IMR-90 (cell line): ENCODE data around the gene HES4.
"Not testable (repeated sequence)": the region's sequence is repeated elsewhere in the genome, so short reads cannot be mapped to it uniquely, and the experiment has no call there.

ENCODE experiments used
- CEBPB ChIP-seq: IDR thresholded peaks from 2 replicates; pipeline ENCODE4 v1.6.1; 2012; ENCODE audit warnings: low read depth, low read length, improper control_type of control experiment
- CTCF ChIP-seq: conservative IDR thresholded peaks from 2 replicates; pipeline ENCODE4 v1.5.1; 2012; ENCODE audit warnings: mild to moderate bottlenecking, low read depth, low read length, improper control_type of control experiment
- MAFK ChIP-seq: IDR thresholded peaks from 2 replicates; pipeline ENCODE4 v1.6.1; 2012; ENCODE audit warnings: low read depth, low read length, improper control_type of control experiment
- MAZ ChIP-seq: IDR thresholded peaks from 2 replicates; pipeline ENCODE4 v1.6.1; 2012; ENCODE audit warnings: low read depth, mild to moderate bottlenecking, low read length, improper control_type of control experiment, moderate library complexity, borderline replicate concordance
- NFE2L2 ChIP-seq: fragments of 150-350 bp; IDR thresholded peaks from 2 replicates; pipeline ENCODE4 v1.6.1; 2016; ENCODE audit warnings: low read depth, mild to moderate bottlenecking, low read length
- POLR2A ChIP-seq: IDR thresholded peaks from 2 replicates; pipeline ENCODE4 v1.6.1; 2012; ENCODE audit warnings: mild to moderate bottlenecking, low read depth, low read length
- RFX5 ChIP-seq: IDR thresholded peaks from 2 replicates; pipeline ENCODE4 v1.8.0; 2012; ENCODE audit warnings: low read depth, mild to moderate bottlenecking, low read length, moderate library complexity
- USF2 ChIP-seq: fragments of 150-350 bp; IDR thresholded peaks from 2 replicates; pipeline ENCODE4 v1.6.1; 2017; ENCODE audit warnings: mild to moderate bottlenecking, antibody characterized with exemption, low read length, low read depth
- TF ChIP-seq, protein P1 (sequence below): fragments of 150-350 bp; IDR thresholded peaks from 2 replicates; pipeline ENCODE4 v1.6.1; 2016; ENCODE audit warnings: low read depth, mild to moderate bottlenecking, low read length, moderate library complexity, borderline replicate concordance

GRCh38 chr1:976791-977190, 23.1 kb downstream of the HES4 start:
- TF ChIP-seq CTCF, POLR2A, RFX5, MAFK, USF2, MAZ, NFE2L2, CEBPB: not testable (repeated sequence)
- TF ChIP-seq, protein P1, sequence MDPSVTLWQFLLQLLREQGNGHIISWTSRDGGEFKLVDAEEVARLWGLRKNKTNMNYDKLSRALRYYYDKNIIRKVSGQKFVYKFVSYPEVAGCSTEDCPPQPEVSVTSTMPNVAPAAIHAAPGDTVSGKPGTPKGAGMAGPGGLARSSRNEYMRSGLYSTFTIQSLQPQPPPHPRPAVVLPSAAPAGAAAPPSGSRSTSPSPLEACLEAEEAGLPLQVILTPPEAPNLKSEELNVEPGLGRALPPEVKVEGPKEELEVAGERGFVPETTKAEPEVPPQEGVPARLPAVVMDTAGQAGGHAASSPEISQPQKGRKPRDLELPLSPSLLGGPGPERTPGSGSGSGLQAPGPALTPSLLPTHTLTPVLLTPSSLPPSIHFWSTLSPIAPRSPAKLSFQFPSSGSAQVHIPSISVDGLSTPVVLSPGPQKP: not testable (repeated sequence)
